Stromal cell of bone marrow (primary cell): Measurements from ENCODE around the gene GTPBP6.
A peak's percentile ranks its signal among the peaks of the same experiment; 100 is the strongest.
"Not testable (repeated sequence)": the region's sequence is repeated elsewhere in the genome, so short reads cannot be mapped to it uniquely, and the experiment has no call there.

Source experiments
- DNase-seq: peaks from one replicate; pipeline ENCODE4 v3.0.0-alpha.2; 2012; ENCODE audit warnings: low read depth

Gene GTPBP6

GRCh38 chrX:291411-291901 is 27.1 kb downstream of the GTPBP6 start:
- DNase-seq: no peak

DNA sequence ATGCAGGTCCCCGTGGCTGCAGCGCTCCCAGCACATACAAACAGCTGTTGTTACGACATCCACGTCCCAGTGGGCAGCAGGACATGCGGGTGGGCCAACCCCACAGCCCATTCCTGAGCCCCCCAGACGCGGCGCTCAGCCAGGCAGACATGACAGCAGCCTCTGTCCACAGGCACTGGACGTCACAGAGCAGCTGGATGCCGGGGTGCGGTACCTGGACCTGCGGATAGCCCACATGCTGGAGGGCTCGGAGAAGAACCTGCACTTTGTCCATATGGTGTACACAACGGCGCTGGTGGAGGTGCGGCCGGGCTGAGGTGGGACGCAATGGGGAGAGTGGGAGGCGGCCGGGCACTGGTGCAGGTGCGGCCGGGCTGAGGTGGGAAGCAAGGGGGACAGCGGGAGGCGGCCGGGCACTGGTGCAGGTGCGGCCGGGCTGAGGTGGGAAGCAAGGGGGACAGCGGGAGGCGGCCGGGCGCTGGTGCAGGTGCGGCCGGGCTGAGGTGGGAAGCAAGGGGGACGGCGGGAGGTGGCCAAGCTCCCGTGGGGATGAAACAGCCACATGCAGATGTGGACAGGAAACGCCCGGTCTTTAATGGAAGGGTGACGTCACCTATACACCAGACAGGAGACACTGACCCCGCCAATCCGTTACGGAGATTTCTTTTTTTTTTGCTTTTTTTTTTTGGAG is 28.0 kb downstream of the GTPBP6 start:
- DNase-seq: no peak

DNA sequence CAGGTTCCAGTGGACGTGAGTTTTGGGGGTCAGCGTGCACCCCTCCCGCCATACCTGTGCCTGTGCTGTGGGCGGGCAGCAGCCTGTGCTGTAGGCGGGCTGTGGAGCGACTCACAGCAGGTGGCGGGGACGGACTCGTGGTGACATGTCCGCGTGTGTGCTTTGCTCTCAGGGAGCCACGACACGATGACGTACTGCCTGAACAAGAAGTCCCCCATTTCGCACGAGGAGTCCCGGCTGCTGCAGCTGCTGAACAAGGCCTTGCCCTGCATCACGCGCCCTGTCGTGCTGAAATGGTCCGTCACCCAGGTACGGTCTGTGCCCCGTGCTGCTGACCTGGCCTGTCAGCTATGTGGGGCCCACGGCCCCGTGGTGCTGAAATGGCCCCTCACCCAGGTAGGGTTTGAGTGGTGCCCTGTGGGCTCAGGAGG is 30.0 kb downstream of the GTPBP6 start:
- no peak for DNase-seq

- DNase-seq: no peak
These were observed 30.9 kb downstream of the GTPBP6 start for GRCh38 chrX:287670-288069.

DNA sequence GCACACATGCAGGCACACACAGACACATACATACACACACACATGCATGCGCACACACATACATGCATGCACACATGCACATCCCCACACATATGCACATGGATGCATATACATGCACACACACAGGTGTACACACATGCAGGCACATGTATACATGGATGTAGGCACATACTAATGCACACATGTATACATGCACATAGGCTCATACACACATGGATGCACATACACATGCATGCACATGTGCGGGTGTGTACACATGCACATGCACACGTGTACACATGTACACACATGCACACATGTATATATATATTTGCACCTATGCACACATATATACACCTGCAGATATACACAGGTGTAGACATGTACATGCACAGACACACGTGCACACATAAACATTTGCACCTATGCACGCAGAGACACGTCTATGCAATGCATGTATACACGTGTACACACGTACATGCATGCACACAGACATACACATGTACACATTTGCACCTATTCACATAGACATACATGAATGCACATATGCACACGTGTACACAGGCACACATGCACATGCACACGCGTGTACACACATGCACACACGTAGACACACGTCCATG is 33.4 kb downstream of the GTPBP6 start:
- no peak for DNase-seq

GRCh38 chrX:283115-283845 is 35.3 kb downstream of the GTPBP6 start:
- peak; percentile 77 for DNase-seq

DNA sequence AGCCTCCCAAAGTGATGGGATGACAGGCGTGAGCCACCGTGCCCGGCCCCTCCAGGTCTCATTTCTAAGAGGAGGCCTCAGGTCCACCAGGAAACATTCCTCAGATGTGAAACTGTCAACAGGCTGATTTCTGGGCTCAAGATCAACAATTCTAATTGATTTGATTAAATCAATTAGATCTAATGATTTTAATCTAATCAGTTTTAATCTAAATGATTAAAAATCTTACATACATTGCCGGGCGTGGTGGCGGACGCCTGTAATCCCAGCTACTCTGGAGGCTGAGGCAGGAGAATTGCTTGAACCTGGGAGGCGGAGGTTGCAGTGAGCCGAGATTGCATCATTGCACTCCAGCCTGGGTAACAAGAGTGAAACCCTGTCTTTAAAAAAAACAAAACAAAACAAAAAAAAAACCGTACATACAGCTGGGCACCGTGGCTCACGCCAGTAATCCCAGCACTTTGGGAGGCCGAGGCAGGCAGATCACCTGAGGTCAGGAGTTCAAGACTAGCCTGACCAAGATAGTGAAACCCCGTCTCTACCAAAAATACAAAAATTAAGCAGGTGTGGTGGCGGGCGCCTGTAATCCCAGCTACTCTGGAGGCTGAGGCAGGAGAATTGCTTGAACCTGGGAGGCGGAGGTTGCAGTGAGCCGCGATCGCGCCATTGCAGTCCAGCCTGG is 36.5 kb downstream of the GTPBP6 start:
- DNase-seq: not testable (repeated sequence)

DNA sequence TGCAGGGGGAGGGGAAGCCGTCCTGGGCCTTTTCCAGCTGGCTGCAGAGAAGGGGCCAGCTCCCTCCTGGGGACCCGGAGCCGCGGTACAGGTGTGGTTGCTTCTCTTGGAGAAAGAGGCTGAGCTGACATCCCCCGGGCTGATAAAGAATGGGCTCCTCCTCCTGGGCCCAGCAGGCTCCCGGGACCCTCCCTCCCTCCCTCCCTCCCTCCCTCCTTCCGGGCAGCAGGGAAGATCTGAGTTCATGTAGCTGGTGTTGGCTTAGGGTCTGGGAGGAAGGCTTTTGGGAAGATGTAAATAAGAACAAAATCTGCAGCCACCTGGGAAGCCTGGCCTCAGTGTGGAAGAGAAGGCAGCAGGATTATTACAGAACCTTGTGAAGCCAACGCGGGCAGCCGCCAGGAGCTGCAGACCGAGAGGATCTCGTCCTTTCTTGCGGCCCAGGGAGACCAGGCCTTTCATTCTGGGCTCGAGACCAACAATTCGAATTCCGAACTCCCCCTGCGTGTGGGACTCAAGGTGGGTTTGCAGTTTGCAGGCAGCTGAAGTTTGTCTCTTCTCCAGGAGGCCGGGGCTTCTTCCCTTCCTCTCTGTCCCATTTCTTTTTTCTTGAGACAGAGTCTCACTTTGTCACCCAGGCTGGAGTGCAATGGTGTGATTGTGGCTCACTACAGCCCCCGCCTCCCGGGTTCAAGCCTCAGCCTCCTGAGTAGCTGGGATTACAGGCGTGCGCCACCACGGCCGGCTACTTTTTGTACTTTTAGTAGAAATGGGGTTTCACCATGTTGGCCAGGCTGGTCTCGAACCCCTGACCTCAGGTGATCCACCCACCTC is 37.2 kb downstream of the GTPBP6 start, which contains the start of gene PLCXD1:
Gene PLCXD1, plus strand, starts transcription at position 216 of the 834 bp plus-strand sequence. CDS start 2,807 bp downstream, outside the sequence.
- no peak for DNase-seq

DNA sequence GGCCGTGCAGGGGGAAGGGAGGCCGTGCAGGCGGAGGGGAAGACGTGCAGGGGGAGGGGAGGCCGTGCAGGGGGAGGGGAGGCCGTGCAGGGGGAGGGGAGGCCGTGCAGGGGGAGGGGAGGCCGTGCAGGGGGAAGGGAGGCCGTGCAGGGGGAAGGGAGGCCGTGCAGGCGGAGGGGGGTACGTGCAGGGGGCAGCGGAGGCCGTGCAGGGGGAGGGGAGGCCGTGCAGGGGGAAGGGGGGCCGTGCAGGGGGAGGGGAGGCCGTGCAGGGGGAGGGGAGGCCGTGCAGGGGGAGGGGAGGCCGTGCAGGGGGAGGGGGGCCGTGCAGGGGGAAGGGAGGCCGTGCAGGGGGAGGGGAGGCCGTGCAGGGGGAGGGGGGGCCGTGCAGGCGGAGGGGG is 37.9 kb downstream of the GTPBP6 start:
- not testable (repeated sequence) for DNase-seq

DNA sequence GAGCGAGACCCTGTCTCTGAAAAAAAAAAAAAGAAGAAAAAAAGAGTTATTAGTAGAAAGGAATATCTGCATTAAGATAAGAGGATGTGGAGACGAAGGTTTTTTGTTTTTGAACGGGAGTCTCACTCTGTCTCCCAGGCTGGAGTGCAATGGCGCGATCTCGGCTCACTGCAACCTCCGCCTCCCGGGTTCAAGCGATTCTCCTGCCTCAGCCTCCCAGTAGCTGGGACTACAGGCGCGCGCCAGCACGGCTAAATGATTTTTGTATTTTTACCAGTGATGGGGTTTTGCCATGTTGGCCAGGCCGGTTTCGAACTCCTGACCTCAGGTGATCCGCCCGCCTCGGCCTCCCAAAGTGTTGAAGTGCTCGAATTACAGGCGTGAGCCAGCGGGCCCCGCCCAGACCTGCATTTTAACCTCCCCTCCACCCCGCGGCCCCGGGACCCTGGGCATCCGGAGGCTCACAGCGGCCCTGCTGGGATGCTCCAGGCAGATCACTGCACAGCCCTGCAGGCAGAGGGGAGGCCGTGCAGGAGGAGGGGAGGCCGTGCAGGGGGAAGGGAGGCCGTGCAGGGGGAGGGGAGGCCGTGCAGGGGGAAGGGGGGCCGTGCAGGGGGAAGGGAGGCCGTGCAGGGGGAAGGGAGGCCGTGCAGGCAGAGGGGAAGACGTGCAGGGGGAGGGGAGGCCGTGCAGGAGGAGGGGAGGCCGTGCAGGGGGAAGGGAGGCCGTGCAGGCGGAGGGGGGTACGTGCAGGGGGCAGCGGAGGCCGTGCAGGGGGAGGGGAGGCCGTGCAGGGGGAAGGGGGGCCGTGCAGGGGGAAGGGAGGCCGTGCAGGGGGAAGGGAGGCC is 38.6 kb downstream of the GTPBP6 start:
- not testable (repeated sequence) for DNase-seq

DNA sequence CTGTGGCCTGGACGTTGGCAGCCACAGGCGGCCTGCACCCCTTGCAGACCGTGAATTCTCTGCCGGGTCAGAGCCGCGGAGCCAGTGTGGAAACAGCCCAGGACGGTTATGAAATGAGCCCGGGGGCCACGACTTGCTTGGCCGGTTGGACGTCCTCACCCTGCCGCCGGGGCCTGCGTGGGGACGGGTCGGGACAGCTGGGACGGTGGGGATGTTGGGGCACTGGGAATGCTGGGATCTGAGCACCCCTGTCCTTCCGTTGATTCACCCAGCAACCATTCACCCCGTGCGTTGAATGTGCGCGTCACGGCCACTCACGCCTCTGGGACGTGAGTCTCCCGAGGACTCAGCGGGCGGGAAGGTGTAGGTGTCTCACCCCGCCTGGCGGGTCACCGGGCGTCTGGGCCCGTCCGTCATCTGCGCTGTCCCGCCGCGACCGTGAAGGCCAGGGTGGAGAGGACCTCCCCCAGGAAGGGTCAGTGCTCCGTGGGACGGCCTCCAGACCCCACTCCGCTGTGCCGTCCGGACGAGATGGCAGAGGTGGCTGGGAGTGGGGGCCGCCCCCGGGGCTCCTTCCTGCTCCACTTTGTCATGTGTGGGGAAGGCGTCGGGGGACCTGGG is 41.9 kb downstream of the GTPBP6 start:
- DNase-seq: peak; percentile 19

DNA sequence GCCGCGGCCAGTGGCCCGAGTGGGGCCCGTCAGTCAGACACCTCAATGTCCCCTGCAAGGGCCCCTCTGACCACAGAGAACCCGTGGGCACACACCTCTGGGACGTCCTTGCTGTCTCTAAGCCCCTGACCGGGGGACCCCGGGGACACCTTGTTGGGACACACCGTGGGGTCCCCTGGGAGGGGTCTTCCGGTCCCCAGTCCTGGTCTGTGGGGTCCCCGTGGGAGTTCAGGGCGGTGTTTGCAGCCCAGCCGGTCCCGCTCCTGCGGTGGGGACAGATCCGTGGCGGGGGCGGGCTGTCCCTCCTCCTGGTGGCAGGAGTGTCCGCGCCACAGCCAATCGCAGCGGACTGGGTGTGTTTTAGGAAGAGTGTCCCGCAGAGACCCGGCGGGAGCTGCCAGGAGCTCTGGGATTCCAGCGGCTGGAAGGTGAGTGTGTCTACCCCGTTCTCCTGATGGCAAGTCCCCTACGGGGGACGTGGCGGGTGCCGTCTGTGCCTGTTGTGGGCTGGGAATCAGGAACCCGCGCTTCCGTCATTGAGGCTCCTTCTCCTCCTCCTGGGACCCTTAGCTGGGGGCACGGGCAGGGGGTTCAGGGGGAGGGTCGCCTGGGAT is 42.5 kb downstream of the GTPBP6 start:
- DNase-seq: no peak

DNA sequence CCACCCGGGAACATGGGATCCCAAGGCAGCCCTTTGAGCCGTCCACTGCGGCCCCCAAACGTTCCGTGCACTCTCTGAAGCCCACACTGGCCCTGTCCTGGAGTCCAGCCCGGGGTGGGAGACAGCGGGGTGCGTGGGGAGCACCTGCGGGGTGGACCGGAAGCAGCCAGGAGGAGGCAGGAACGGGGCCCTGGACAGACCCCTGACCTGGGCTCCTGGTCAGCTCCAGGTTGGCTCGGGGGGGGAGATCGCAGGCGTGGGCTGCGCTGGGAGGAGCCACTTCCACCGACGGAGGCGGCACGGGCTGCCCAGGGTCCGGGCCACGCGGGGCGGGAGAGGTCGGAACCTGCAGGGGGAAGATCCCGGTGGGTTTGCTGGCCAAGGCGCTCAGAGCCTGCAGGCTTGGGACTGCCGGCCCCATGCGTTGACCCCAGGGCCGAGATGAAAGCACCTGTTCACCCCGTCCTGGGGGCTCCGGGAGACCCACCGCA is 43.1 kb downstream of the GTPBP6 start:
- no peak for DNase-seq

DNA sequence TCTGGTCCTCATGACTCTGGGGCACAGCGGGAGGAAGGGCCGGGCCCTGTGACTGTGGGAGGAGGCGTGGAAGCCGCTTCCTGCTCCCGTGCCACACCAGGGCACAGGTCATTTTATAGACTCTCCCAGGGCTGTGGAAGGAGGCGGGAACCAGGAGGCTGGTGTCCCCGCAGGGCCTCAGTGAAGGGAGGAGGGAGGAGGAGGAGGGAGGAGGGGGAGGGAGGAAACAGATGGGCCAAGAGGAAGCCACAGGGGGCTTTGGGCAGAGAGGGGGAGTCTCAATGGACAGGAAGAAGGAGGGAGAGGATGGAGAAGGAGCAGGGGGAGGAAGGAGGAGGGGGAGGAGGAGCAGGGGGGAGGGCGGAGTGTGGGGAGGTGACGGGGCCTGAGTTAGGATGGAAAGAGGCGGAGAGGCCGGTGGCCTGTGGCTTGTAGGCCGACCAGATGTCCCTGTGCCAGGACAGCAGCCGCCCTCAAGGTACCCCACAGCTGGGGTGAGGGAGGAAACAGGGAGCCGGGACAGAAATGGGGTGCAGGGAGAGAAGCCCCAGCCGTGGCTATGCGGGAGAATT is 43.6 kb downstream of the GTPBP6 start:
- no peak for DNase-seq

DNA sequence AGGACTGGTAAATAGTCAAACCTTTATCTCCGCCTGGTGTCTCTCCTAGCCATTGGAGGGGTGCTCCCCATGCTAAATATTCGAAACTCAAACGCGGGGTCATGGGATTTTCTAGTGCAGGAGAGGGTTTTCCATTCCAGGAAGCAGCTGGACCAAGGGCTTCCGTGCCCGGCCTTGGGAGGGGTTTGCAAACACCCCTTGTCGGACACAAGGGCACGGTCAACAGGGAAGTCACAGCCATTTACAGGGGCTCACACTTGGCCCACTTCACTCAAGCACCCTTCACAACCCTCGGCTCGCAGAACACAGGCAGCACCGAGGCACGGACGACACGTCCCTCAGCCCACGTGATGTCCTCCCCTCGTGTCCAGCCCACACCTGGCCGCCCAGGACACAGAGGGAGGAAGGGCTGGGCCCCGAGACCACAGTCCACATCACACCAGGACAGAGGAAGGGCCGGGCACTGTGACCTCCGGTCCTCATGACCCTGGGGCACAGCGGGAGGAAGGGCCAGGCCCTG is 47.7 kb downstream of the GTPBP6 start:
- DNase-seq: no peak

- no peak for DNase-seq
These were observed 50.8 kb downstream of the GTPBP6 start for GRCh38 chrX:267771-268261.

DNA sequence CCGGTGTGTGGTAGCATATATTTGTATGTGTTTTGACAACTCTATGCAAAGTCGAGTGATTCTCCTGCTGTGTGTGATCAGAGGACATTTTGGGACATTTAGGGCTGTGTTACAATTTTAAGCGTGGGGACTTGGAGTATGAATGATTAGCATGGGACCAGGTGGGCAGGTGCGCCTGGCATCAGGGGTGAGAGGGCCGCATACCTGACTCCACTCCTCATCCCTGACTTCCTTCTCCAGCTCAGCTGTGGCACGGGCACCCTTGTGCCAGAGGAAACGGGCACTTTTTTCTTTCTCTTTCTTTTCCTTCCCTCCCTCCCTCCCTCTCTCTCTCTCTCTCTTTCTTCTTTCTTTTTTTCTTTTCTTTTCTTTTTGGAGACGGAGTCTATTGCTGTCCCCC is 53.1 kb downstream of the GTPBP6 start:
- no peak for DNase-seq

- no peak for DNase-seq
These were observed 53.8 kb downstream of the GTPBP6 start for GRCh38 chrX:264634-265455.
